ENCODE data around the gene BOK. TPM values are rescaled to one million over a fixed set of nuclear protein-coding genes. Genes with fewer than 3 reads are reported as not detected.
"Not testable (repeated sequence)": the region's sequence is repeated elsewhere in the genome, so short reads cannot be mapped to it uniquely, and the experiment has no call there.

The BOK gene
- 6.6 and 7.3 TPM in 2 replicates for total RNA-seq (2014; rRNA removed; shearing (Covaris generic))

GRCh38 chr2:241558532-241559322, at the start of gene BOK:
Gene BOK (plus strand): TSS chr2:241558745. CDS start chr2:241559484, 739 bp downstream.
- no peaks in the 10 kb centered on the region for H3K27me3 ChIP-seq
- peak; percentile 81 to 82 for DNase-seq
- no peak within 1 kb of the TSS for H3K27ac ChIP-seq
- H3K4me1 ChIP-seq: peaks cover 12% of the 10 kb centered on the region
- no peaks in the 10 kb centered on the region for H3K36me3 ChIP-seq
- H3K4me3 ChIP-seq: peak within 1 kb of the TSS; percentile 68
- H3K9me3 ChIP-seq (replicated peaks): peaks cover 5% of the 10 kb centered on the region; the same call in 1 of the 2 replicates

- H3K4me1 ChIP-seq: peaks cover 22% of the 10 kb centered on the region
- peak overlapping the region; percentile 69 for H3K4me3 ChIP-seq
- peaks cover 3% of the 10 kb centered on the region; the same call in 1 of the 2 replicates for H3K36me3 ChIP-seq
- H3K27me3 ChIP-seq: no peaks in the 10 kb centered on the region
- peak overlapping the region; percentile 50; the same call in 1 of the 2 replicates for H3K27ac ChIP-seq
- no peaks in the 10 kb centered on the region for H3K9me3 ChIP-seq (replicated peaks)
- no peak for DNase-seq
These were observed 49.3 kb upstream of the BOK start for GRCh38 chr2:241509155-241509784.

- no peak overlapping the region for H3K27ac ChIP-seq
- no peak overlapping the region for H3K4me3 ChIP-seq
- H3K27me3 ChIP-seq: no peaks in the 10 kb centered on the region
- DNase-seq: no peak
- no peaks in the 10 kb centered on the region for H3K9me3 ChIP-seq (replicated peaks)
- no peaks in the 10 kb centered on the region for H3K36me3 ChIP-seq
- peaks cover 11% of the 10 kb centered on the region for H3K4me1 ChIP-seq
These were observed 47.3 kb upstream of the BOK start for GRCh38 chr2:241511091-241511741.

GRCh38 chr2:241514553-241514952, 44.0 kb upstream of the BOK start:
- DNase-seq: no peak
- Histone ChIP-seq H3K27ac (no peak overlapping the region), H3K36me3 (no peaks in the 10 kb centered on the region), H3K4me1 (no peaks in the 10 kb centered on the region), H3K4me3 (no peak overlapping the region), H3K27me3 (no peaks in the 10 kb centered on the region), H3K9me3 (replicated peaks) (no peaks in the 10 kb centered on the region; the same call in 1 of the 2 replicates)

GRCh38 chr2:241514986-241515737, 43.4 kb upstream of the BOK start:
- Histone ChIP-seq H3K4me1 (no peaks in the 10 kb centered on the region), H3K4me3 (no peak overlapping the region), H3K27ac (no peak overlapping the region), H3K9me3 (replicated peaks) (no peaks in the 10 kb centered on the region; the same call in 1 of the 2 replicates), H3K27me3 (no peaks in the 10 kb centered on the region), H3K36me3 (no peaks in the 10 kb centered on the region)
- no peak for DNase-seq

- Histone ChIP-seq H3K27me3 (no peaks in the 10 kb centered on the region), H3K27ac (no peak overlapping the region), H3K9me3 (replicated peaks) (no peaks in the 10 kb centered on the region; the same call in 1 of the 2 replicates), H3K4me3 (no peak overlapping the region), H3K36me3 (no peaks in the 10 kb centered on the region), H3K4me1 (no peaks in the 10 kb centered on the region)
- no peak for DNase-seq
These were observed 42.0 kb upstream of the BOK start for GRCh38 chr2:241516520-241516965.

- H3K9me3 ChIP-seq (replicated peaks): no peaks in the 10 kb centered on the region; the same call in 1 of the 2 replicates
- H3K4me1 ChIP-seq: no peaks in the 10 kb centered on the region
- H3K36me3 ChIP-seq: no peaks in the 10 kb centered on the region
- H3K4me3 ChIP-seq: no peak overlapping the region
- DNase-seq: no peak
- H3K27ac ChIP-seq: no peak overlapping the region
- H3K27me3 ChIP-seq: no peaks in the 10 kb centered on the region
These were observed 41.2 kb upstream of the BOK start for GRCh38 chr2:241517297-241517696.

- Histone ChIP-seq H3K36me3 (no peaks in the 10 kb centered on the region), H3K4me1 (no peaks in the 10 kb centered on the region), H3K9me3 (replicated peaks) (no peaks in the 10 kb centered on the region; the same call in 1 of the 2 replicates), H3K27ac (no peak overlapping the region), H3K4me3 (no peak overlapping the region), H3K27me3 (no peaks in the 10 kb centered on the region)
- DNase-seq: peak; percentile 85 to 91
These were observed 38.9 kb upstream of the BOK start for GRCh38 chr2:241519669-241520068.

GRCh38 chr2:241522477-241522876, 36.1 kb upstream of the BOK start:
- H3K27ac ChIP-seq: no peak overlapping the region
- H3K36me3 ChIP-seq: no peaks in the 10 kb centered on the region
- H3K27me3 ChIP-seq: no peaks in the 10 kb centered on the region
- peaks cover 8% of the 10 kb centered on the region; the same call in 1 of the 2 replicates for H3K9me3 ChIP-seq (replicated peaks)
- no peak overlapping the region for H3K4me3 ChIP-seq
- no peaks in the 10 kb centered on the region for H3K4me1 ChIP-seq
- no peak for DNase-seq

GRCh38 chr2:241525818-241526780, 32.4 kb upstream of the BOK start:
- H3K27ac ChIP-seq; H3K36me3 ChIP-seq; H3K4me3 ChIP-seq; H3K27me3 ChIP-seq; H3K9me3 ChIP-seq (replicated peaks); DNase-seq; H3K4me1 ChIP-seq: not testable (repeated sequence)

- no peak for DNase-seq
- H3K36me3 ChIP-seq: no peaks in the 10 kb centered on the region
- no peak overlapping the region for H3K27ac ChIP-seq
- H3K9me3 ChIP-seq (replicated peaks): peaks cover 1% of the 10 kb centered on the region; the same call in 1 of the 2 replicates
- H3K4me1 ChIP-seq: no peaks in the 10 kb centered on the region
- no peaks in the 10 kb centered on the region for H3K27me3 ChIP-seq
- no peak overlapping the region for H3K4me3 ChIP-seq
These were observed 28.0 kb upstream of the BOK start for GRCh38 chr2:241530571-241530970.

GRCh38 chr2:241531161-241531722, 27.3 kb upstream of the BOK start:
- Histone ChIP-seq H3K27ac (no peak overlapping the region), H3K27me3 (no peaks in the 10 kb centered on the region), H3K36me3 (no peaks in the 10 kb centered on the region), H3K4me1 (peaks cover 2% of the 10 kb centered on the region; the same call in 1 of the 2 replicates), H3K4me3 (no peak overlapping the region), H3K9me3 (replicated peaks) (no peaks in the 10 kb centered on the region; the same call in 1 of the 2 replicates)
- DNase-seq: no peak

- Histone ChIP-seq H3K36me3 (no peaks in the 10 kb centered on the region), H3K4me3 (no peak overlapping the region), H3K27ac (no peak overlapping the region), H3K9me3 (replicated peaks) (no peaks in the 10 kb centered on the region), H3K4me1 (peaks cover 2% of the 10 kb centered on the region; the same call in 1 of the 2 replicates), H3K27me3 (no peaks in the 10 kb centered on the region)
- no peak for DNase-seq
These were observed 26.4 kb upstream of the BOK start for GRCh38 chr2:241532168-241532567.
